K562 (cell line): ENCODE results near the gene CREB3L2. TPM values are rescaled to one million over a fixed set of nuclear protein-coding genes. Genes with fewer than 3 reads are reported as not detected.

Experiments used
- ATAC-seq: fragments of 200-7000 bp; cut with Tn5 transposase; 3 replicates; pipeline ENCODE4 v1.9.1; 2020; ENCODE audit warnings: moderate library complexity
- BruUV-seq: library from RNA; stranded (reverse); fragments of 400-500 nt; replicated peaks from 2 replicates; lab custom pipeline; 2021; lab: Mats Ljungman, UMichigan
- CTCF ChIA-PET: fragments of 300-600 bp; formaldehyde crosslinking; extraction: SDS; loops from one replicate; lab custom pipeline; 2021; ENCODE audit warnings: low intra/inter-chr PET ratio; lab: Yijun Ruan, JAX
- POLR2A ChIA-PET: fragments of 300-600, 350-650 bp; sonication (Branson Sonifier 250); formaldehyde crosslinking; extraction: SDS; loops from one replicate; lab custom pipeline; 2021; ENCODE audit warnings: antibody characterized with exemption, inconsistent platforms; lab: Yijun Ruan, JAX
- DNase-seq, 4 experiments: peaks; one replicate each; pipeline versions ENCODE4 v3.0.0 to v3.0.0-alpha.2; 2011 to 2018; ENCODE audit warnings: low spot score in 3 of 4, mixed read lengths in 3 of 4; ENCODE audit errors: extremely low read depth in 1 of 4
- FAIRE-seq: peaks from 2 replicates; lab custom pipeline; 2011; peaks lifted over from hg19 to GRCh38; lab: Jason Lieb, UNC
- H2AFZ ChIP-seq: 2 replicates; pipeline ENCODE4 v1.6.0; 2011; ENCODE audit warnings: low read depth, low read length, control low read depth, inconsistent platforms
- H3K27ac ChIP-seq: fragments of 200-600 bp; 3 replicates; pipeline ENCODE4 v1.8.0; 2011; ENCODE audit warnings: low read depth, mild to moderate bottlenecking, control low read depth, inconsistent platforms, low read length, moderate library complexity, mixed read lengths; ENCODE audit errors: extremely low read depth
- H3K27me3 ChIP-seq, 2 experiments: fragments of 300-600 bp in 1 of 2; 2 replicates in 1 of 2; 3 replicates in 1 of 2; pipeline versions ENCODE4 v1.6.0 to v1.8.0; 2011; ENCODE audit warnings: inconsistent platforms in 2 of 2, low read length in 2 of 2, mild to moderate bottlenecking in 1 of 2, mixed read lengths in 1 of 2, moderate library complexity in 1 of 2; ENCODE audit not compliant: control insufficient read depth in 2 of 2, insufficient read depth in 2 of 2
- H3K36me3 ChIP-seq: fragments of 300-600 bp; 3 replicates; pipeline ENCODE4 v1.8.0; 2011; ENCODE audit warnings: mild to moderate bottlenecking, low read length, inconsistent platforms; ENCODE audit not compliant: control insufficient read depth, insufficient read depth
- H3K4me1 ChIP-seq, 2 experiments: fragments of 200-600 bp in 1 of 2; replicated peaks in 1 of 2; 2 replicates in 1 of 2; 3 replicates in 1 of 2; pipeline versions ENCODE4 v1.5.1 to v1.8.0; 2011; ENCODE audit warnings: inconsistent platforms in 2 of 2, low read length in 2 of 2, mild to moderate bottlenecking in 1 of 2, mixed read lengths in 1 of 2, moderate library complexity in 1 of 2; ENCODE audit not compliant: control insufficient read depth in 2 of 2, insufficient read depth in 2 of 2
- H3K4me2 ChIP-seq: 2 replicates; pipeline ENCODE4 v1.6.1; 2011; ENCODE audit warnings: low read length, control low read depth, inconsistent platforms, mixed read lengths; ENCODE audit not compliant: insufficient read depth
- H3K4me3 ChIP-seq: fragments of 200-600 bp; sonication (generic), shearing (Covaris generic); 2 replicates; pipeline ENCODE4 v1.5.1; 2016; ENCODE audit warnings: control low read depth, inconsistent platforms
- H3K79me2 ChIP-seq: fragments of 200-600 bp; 3 replicates; pipeline ENCODE4 v1.8.0; 2011; ENCODE audit warnings: low read length, inconsistent platforms; ENCODE audit not compliant: control insufficient read depth, insufficient read depth
- H3K9ac ChIP-seq, 2 experiments: 2 replicates each; pipeline versions ENCODE4 v1.6.0 to v1.6.1; 2011; ENCODE audit warnings: low read depth in 2 of 2, low read length in 2 of 2, control low read depth in 1 of 2, inconsistent platforms in 1 of 2, mild to moderate bottlenecking in 1 of 2, mixed read lengths in 1 of 2; ENCODE audit not compliant: insufficient read depth in 1 of 2
- H3K9me1 ChIP-seq: one replicate; pipeline ENCODE4 v1.6.0; 2011; ENCODE audit warnings: inconsistent platforms, mild to moderate bottlenecking, low read length, moderate library complexity; ENCODE audit not compliant: control insufficient read depth, insufficient read depth
- H3K9me3 ChIP-seq: replicated peaks from 2 replicates; pipeline ENCODE4 v1.5.1; 2011; ENCODE audit warnings: low read depth, low read length, inconsistent platforms; ENCODE audit not compliant: control insufficient read depth, insufficient read depth
- H4K20me1 ChIP-seq: replicated peaks from 2 replicates; pipeline ENCODE4 v1.6.1; 2011; ENCODE audit warnings: low read length, inconsistent platforms, mixed read lengths; ENCODE audit not compliant: control insufficient read depth, insufficient read depth
- ADNP ChIP-seq: fragments of 200-800 bp; sonication (Bioruptor generic); IDR thresholded peaks from 2 replicates; pipeline ENCODE4 v1.6.1; 2016; ENCODE audit warnings: missing genetic modification characterization, missing compliant biosample characterization
- BCOR ChIP-seq: fragments of 450-650 bp; IDR thresholded peaks from 2 replicates; pipeline ENCODE4 v1.6.1; 2016
- CBX3 ChIP-seq, 2 experiments: IDR thresholded peaks; 1 replicate in 1 of 2; 2 replicates in 1 of 2; pipeline ENCODE4 v1.6.1; 2012; ENCODE audit warnings: inconsistent platforms in 2 of 2, low read length in 2 of 2, borderline replicate concordance in 1 of 2, control low read depth in 1 of 2
- KDM1A ChIP-seq, 2 experiments: fragments of 450-650 bp; IDR thresholded peaks; 2 replicates each; pipeline ENCODE4 v1.6.1; 2016; ENCODE audit warnings: mild to moderate bottlenecking in 2 of 2
- MYC ChIP-seq, 2 experiments: fragments of 250-450 bp in 1 of 2; sonication (Bioruptor Pico) in 1 of 2; IDR thresholded peaks; 2 replicates each; pipeline versions ENCODE4 v1.5.1 to v1.6.1; 2012 to 2021; ENCODE audit warnings: low read depth in 2 of 2, borderline replicate concordance in 1 of 2, improper control_type of control experiment in 1 of 2, low read length in 1 of 2, mild to moderate bottlenecking in 1 of 2, moderate library complexity in 1 of 2
- NFYB ChIP-seq: IDR thresholded peaks from 2 replicates; pipeline ENCODE4 v1.6.1; 2011; ENCODE audit warnings: mild to moderate bottlenecking, moderate library complexity; ENCODE audit not compliant: insufficient read length; ENCODE audit errors: extremely low read depth
- PML ChIP-seq: IDR thresholded peaks from 2 replicates; pipeline ENCODE4 v1.6.1; 2012; ENCODE audit warnings: low read length, inconsistent platforms
- POLR2H ChIP-seq: IDR thresholded peaks from 2 replicates; pipeline ENCODE4 v1.6.1; 2016; ENCODE audit warnings: missing genetic modification characterization, low read depth, mild to moderate bottlenecking, control low read depth, missing compliant biosample characterization, moderate library complexity
- POLR3G ChIP-seq: IDR thresholded peaks from 2 replicates; pipeline ENCODE4 v1.6.1; 2011; ENCODE audit not compliant: insufficient read length, insufficient replicate concordance; ENCODE audit errors: extremely low read depth
- RBM25 ChIP-seq: fragments of 200-400 bp; formaldehyde crosslinking; IDR thresholded peaks from 2 replicates; pipeline ENCODE4 v1.6.1; 2018; ENCODE audit warnings: low read length, low read depth, moderate library complexity; ENCODE audit not compliant: severe bottlenecking
- WGBS: fragments of 100-300 bp; shearing (Covaris generic); methylation state at CpG from one replicate; pipeline ENCODE4 v1.1.6; 2016; ENCODE audit warnings: low coverage, mixed read lengths; ENCODE audit not compliant: insufficient coverage; ENCODE audit errors: missing lambda C conversion rate; 5-methylcytosine and 5-hydroxymethylcytosine counted together
- in situ Hi-C: fragments of 300-500 bp; cut with MboI; formaldehyde crosslinking; loops from 4 replicates; pipeline ENCODE4 v1.15.0; 2018; ENCODE audit warnings: inconsistent platforms, mixed read lengths
- intact Hi-C: fragments of 100-400 bp; cut with micrococcal nuclease; formaldehyde crosslinking; loops from 2 replicates; pipeline ENCODE4 v1.14.2; 2022
- polyA plus RNA-seq, 8 experiments: library from polyadenylated mRNA; depleted of rRNA in 4 of 8; stranded (reverse) in 5 of 8; unstranded in 3 of 8; fragments of >200 nt; fragmentation: Nextera tagmentation in 2 of 8; fragmentation: Illumina TruSeq in 1 of 8; extraction: Ambion mirVana in 2 of 8; extraction: Trizol in 1 of 8; gene quantifications; 2 replicates each; pipeline versions ENCODE4 v1.2.1 to v1.2.3, GENCODE V29; 2011 to 2014; ENCODE audit warnings: inconsistent platforms in 1 of 8, missing spikeins in 1 of 8
- total RNA-seq, 7 experiments: library from RNA; depleted of rRNA in 6 of 7; stranded (reverse); fragments of >200 nt in 6 of 7; fragmentation: Illumina TruSeq in 2 of 7; extraction: Trizol in 2 of 7; gene quantifications; 2 replicates each; pipeline versions ENCODE4 v1.2.1 to v1.2.3, GENCODE V29; 2011 to 2021; ENCODE audit warnings: low replicate concordance in 1 of 7

Gene CREB3L2
- total and polyA plus RNA-seq, 9 of the 15 experiments (the other 6 are each of a cell fraction or from before 2014, with no cell fraction given): 7.1 to 45.6 (median 15.8) TPM

- BruUV-seq: no TSS peak
- CTCF ChIA-PET: no interaction called here
- peaks cover 37 to 71% of the 10 kb centered on the region in 2 experiments for H3K4me1 ChIP-seq
These were observed 41.9 kb downstream of the CREB3L2 start for GRCh38 chr7:137960020-137960419.

More at GRCh38 chr7:137960020-137960419, 41.9 kb downstream of the CREB3L2 start:
- ATAC-seq: no peak
- peaks cover 77% of the 10 kb centered on the region for H3K79me2 ChIP-seq
- H2AFZ ChIP-seq: no peak overlapping the region
- peaks cover 21% of the 10 kb centered on the region for H3K36me3 ChIP-seq
- in situ Hi-C loops: loop anchor here (25.0 kb wide), 1 partner anchor 1402 kb away; the partner anchor contains the start of gene LUC7L2
- H3K27ac ChIP-seq: no peak overlapping the region; the same call in 2 of the 3 replicates
- H3K4me3 ChIP-seq: no peak overlapping the region
- peaks cover 6% of the 10 kb centered on the region for H3K9me1 ChIP-seq
- H3K27me3 ChIP-seq: no peaks in the 10 kb centered on the region
- DNase-seq: no peak
- 100% methylated on average over 1 of the region's 1 CpG for WGBS
- H4K20me1 ChIP-seq: no peaks in the 10 kb centered on the region
- H3K9ac ChIP-seq: no peak overlapping the region
- no peak overlapping the region for H3K4me2 ChIP-seq
- no peak for FAIRE-seq
- POLR2A ChIA-PET: interaction anchor here (0.8 kb wide), 1 partner anchor 41 kb away, joined by 3 read pairs; no protein-coding TSS in a partner anchor
- intact Hi-C loops: no loop called here
- TF ChIP-seq RBM25: peak; percentile 86
- peak; percentile 81 for TF ChIP-seq BCOR
- TF ChIP-seq CBX3 (IDR thresholded peaks at IDR 0.05; ENCODE audit: borderline replicate concordance in 1 of 2, low read length in 2 of 2): peak in 1 of 2 experiments; percentile 48; a peak in 1 of 3 replicates
- TF ChIP-seq POLR3G: no peak
- TF ChIP-seq KDM1A (IDR thresholded peaks at IDR 0.05): peak; percentile 35 to 78; a peak in 3 of 4 replicates
- no peak for TF ChIP-seq PML
- no peak for TF ChIP-seq MYC (IDR thresholded peaks at IDR 0.05; ENCODE audit: low read depth, low read length)
- TF ChIP-seq MYC (CRISPR knock-in tag; IDR thresholded peaks at IDR 0.05; ENCODE audit: borderline replicate concordance, low read depth): no peak
- TF ChIP-seq POLR2H (tag): 0 out of 2 replicates have a peak, but pooled peaks have one; percentile 8
- TF ChIP-seq ADNP (tag): peak; percentile 61; the same call in 1 of the 2 replicates
- no peak for TF ChIP-seq NFYB
- no peaks in the 10 kb centered on the region for H3K9me3 ChIP-seq
